GM20000 (cell line): ENCODE measurements around the gene SYT8.
"Not testable (repeated sequence)": the region's sequence is repeated elsewhere in the genome, so short reads cannot be mapped to it uniquely, and the experiment has no call there.

Source experiments
- DNase-seq: peaks from one replicate; pipeline ENCODE4 v3.0.0; 2012; ENCODE audit warnings: low spot score
- CTCF ChIP-seq: IDR thresholded peaks from 2 replicates; pipeline ENCODE4 v1.5.1; 2012; ENCODE audit warnings: mild to moderate bottlenecking, control low read depth; ENCODE audit errors: extremely low read depth, missing control alignments

SYT8 gene

GRCh38 chr11:1875093-1875850, 40.5 kb downstream of the SYT8 start:
- no peak for TF ChIP-seq CTCF
- DNase-seq = no peak

GRCh38 chr11:1875851-1876301, 41.1 kb downstream of the SYT8 start:
- not testable (repeated sequence) for DNase-seq

DNA sequence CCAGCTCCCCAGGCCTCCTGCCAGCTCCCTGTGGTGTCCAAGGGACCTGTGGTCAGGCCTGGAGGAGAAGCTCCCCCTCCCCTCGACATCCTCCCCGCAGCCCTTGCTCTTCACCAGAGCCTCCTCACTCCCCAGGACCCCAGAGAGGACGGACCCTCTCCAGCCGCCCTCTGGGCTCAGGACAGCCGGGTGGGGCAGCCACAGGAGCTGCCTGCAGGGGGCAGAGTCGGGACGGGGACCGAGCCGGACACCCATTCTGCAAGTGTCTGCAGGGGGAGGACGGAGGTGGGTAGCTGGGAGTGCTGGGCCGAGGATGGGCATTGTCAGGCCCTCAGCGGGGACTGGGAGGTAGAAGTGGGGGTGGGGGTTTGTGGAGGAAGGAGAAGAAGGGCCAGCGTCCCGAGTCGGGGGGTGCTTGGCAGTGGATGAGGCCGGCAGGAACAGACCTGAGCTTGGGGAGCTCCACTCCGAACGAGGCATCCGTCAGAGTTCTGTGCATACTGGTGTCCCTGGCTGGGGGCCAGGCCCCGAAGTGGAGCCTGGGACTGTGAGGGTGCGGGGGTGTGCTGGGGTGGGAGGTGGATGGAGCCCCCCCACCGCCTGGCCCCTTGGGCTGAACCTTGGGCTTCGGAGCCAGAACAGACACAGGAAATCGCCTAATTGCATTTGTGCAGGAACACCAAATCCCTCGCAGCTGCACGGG, 41.7 kb downstream of the SYT8 start:
- DNase-seq = no peak
- peak; percentile 42 for TF ChIP-seq CTCF

GRCh38 chr11:1877211-1878136, 42.7 kb downstream of the SYT8 start:
- no peak for DNase-seq
- no peak for TF ChIP-seq CTCF

DNA sequence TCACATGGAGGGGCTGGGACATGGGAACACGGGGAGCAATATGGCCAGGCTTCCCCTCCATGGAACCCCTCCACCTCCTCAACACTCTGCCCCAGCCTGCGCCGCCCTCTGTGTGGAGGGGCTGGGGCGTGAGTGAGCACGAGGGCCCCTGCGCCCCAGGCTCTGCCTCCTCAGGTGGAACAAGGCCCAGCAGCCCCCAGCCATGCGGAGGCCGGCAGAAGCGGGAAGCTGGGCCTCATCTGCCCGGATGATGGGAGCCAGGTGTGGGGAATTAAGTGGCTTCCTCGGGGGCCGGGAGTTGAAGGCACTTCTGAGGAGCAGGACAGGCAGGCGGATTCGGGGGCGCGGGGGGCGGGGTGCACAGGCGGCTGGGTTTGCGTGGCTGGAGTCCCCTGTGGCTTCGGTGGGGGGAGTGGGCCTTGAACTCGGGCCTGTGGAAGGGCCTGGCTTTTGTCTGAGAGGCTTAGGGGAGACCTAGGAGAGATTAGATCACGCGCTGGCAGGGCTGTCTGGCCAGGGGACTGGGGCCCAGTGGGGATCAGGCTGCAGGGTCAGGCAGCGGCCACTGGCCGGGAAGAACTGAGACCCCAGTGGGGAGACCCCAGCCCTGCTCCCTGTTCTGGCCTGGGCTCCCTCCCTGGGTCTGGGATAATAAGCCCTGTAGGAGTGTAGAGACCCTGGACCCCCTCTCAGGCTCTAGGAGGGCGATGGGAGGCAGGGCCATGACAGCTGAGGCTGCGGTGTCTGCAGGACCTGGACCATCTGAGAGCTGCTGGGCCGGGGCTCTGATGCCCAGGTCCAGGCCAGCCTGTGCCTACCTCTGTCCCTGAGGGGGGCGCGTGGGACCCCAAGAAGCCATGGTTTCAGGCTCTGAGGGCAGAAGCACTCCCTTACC, 43.6 kb downstream of the SYT8 start:
- no peak for TF ChIP-seq CTCF
- no peak for DNase-seq

GRCh38 chr11:1879342-1879940, 44.7 kb downstream of the SYT8 start:
- no peak for TF ChIP-seq CTCF
- DNase-seq = no peak
